Cortex of kidney (tissue), 1 donor: ENCODE measurements around the gene MYL12B.
"Not testable (repeated sequence)": the region's sequence is repeated elsewhere in the genome, so short reads cannot be mapped to it uniquely, and the experiment has no call there.

Experiments
- DNase-seq: peaks from one replicate; lab custom pipeline; 2025; lab: John Stamatoyannopoulos, UW

The MYL12B gene

GRCh38 chr18:3262234-3263131 lies 550 bp downstream of the MYL12B start:
- no peak for DNase-seq

DNA sequence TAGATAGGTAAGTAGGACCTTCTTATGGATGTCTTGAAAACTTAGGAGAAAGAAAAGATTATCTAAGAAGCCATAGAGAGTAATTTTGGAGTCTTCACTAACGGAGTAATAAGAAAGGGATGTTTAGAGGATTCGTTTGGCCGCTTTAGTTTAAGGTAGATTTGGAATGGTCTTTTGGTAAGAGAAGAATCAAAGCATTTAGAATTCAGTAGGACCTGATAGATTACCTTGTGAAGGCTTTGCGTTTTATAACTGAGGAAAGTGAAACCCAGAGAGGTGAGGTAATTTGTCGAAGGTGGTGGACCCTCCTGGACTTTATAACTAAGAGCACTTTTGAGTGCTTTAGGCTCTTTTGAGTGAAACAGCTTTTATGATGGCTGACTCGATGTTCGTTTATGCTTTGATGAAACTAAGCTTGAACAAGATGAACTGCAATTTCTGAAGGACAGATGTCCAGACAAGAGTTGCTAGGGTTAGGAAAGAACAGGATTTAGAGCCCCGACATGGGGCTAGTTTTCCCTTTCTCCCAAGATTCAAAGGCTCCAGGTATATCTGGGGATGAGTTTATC lies 1.3 kb downstream of the MYL12B start:
- no peak for DNase-seq

DNA sequence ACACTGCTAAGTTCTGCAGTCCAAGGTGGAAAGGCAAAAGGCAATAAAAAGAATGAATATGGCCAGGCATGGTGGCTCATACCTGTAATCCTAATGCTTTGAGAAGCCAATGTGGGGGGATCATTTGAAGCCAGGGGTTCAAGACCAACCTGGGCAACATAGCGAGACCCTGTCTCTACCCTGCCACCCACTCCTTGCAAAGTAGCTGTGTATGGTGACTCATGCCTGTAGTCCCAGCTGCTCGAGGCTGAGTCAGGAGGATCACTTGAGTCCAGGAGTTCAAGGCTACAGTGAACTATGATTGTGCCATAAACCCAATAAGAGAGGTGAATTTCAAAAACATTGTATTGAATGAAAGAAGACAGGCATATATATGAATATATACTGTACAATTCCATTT lies 2.4 kb downstream of the MYL12B start:
- DNase-seq, result no peak

GRCh38 chr18:3265564-3266033 lies 3.7 kb downstream of the MYL12B start:
- no peak for DNase-seq

DNA sequence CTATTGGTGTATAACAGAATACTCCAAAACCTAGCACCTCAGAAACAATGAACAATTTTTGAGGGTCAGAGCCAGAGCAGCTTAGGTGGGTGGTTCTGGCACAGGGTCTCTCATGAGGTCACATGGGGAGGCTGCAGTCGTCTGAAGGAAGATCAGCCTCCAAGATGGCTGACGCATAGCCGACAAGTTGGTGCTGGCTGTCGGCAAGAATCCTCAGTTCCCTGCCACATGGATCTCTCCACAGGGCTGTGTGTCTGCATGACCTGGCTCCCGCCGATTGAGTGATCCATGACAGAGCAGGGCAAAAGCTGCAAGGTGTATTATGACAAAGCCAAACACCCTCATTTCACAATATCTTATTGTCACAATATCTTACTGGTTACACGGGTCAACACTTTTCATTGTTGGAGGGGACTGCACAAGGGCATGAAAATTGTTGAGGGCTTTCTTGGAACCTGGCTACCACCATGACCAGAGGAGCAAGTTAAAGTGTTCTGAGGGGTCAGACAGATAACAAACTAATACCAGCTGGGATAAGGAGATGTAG lies 4.2 kb downstream of the MYL12B start:
- no peak for DNase-seq

GRCh38 chr18:3268306-3268705 lies 6.4 kb downstream of the MYL12B start:
- DNase-seq, result no peak

GRCh38 chr18:3269241-3269913 lies 7.4 kb downstream of the MYL12B start:
- DNase-seq, result no peak

GRCh38 chr18:3269914-3270299 lies 8.0 kb downstream of the MYL12B start:
- no peak for DNase-seq

GRCh38 chr18:3273042-3273441 lies 11.1 kb downstream of the MYL12B start:
- DNase-seq, result no peak

- DNase-seq, result not testable (repeated sequence)
Measured at GRCh38 chr18:3277643-3278213, 15.8 kb downstream of the MYL12B start.

GRCh38 chr18:3279201-3280185 lies 17.6 kb downstream of the MYL12B start:
- DNase-seq, result no peak

DNA sequence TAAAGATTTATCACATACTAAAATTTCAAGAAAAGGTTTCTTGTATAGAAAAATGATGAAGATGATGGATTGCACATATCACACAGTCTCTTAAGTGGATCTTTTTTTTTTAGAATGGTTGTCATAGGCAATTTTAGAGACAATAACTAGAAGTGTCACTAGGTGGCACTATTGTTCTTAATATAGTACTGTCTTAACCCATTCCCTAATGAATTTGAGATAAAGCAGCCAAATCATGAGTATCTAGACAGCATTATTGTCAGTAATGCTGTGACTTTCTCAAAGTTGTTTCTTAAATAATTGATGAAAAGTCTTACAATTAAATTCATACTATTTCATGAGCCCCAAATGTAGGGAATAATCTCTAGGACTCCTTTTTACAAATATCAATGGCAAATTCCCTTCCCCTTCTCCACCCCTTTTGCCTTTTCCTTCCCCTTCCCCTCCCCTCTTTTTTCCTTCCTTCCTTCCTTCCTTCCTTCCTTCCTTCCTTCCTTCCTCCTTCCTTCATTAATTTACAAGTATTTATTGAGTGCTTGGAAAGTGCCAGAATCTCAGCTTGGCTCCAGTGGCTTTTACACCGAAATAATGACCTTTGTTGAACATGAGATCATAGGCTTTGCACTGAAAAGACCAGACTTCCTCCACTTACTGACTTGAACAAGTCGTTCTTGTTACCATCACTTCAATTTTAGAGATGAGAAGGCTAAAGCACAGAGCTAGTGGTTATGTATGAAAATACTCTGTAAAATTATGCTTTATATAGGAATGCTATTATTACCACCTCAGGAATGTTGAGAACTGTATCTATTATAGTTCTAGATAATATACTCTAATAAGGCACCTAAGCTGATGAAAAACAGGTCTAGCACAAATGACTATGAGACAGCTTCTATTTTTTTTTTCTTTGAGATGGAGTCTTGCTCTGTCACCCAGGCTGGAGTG lies 19.8 kb downstream of the MYL12B start:
- DNase-seq, result no peak

DNA sequence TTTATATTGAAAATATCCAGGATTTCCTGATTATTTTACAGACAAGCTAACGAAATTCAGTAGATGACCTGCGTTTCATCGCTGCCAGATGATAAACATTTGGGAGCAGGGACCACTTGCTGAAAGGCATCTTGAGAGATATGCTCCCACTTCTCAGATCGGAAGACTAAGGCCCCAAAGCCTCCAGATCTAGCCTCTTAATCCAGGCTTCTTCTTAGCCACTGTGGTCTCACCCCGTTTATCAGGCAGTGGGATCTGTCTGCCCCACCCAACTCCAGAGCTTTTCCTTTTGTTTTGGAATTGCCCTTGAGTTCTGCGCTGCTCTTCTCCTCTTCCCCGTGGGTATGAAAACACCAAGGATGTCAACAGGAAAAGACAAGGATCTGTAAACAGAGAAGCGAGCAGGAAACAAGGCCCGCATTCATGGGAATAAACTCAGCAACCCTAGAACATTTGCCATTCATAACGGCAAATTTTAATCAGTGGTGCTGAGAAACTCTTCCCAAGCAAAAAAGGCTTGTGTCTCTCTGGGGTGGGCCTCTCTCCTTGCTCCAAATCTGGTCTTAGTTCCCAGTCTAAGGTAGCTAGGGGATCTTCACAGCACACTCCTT lies 21.4 kb downstream of the MYL12B start:
- no peak for DNase-seq

DNA sequence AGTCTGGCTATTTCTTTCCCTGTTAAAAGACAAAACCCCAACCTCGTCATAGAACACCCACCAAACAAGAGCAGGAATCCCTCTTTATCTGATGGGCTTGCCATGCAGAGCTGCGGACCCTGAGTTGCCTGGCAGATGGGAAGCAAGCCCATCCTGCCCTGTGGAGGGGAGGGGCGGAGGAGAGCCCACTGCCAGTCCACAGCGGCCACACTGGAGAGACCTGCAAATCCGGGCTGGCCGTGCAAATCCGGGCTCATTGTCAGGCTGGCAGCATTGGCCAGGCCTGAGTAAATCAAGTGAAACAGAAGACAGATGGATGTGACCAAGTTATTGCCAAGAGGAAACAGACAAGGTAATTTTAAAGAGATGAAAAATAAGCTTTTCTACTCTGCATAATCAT lies 22.0 kb downstream of the MYL12B start:
- DNase-seq, result no peak

- DNase-seq, result no peak
Measured at GRCh38 chr18:3284501-3284900, 22.6 kb downstream of the MYL12B start.

DNA sequence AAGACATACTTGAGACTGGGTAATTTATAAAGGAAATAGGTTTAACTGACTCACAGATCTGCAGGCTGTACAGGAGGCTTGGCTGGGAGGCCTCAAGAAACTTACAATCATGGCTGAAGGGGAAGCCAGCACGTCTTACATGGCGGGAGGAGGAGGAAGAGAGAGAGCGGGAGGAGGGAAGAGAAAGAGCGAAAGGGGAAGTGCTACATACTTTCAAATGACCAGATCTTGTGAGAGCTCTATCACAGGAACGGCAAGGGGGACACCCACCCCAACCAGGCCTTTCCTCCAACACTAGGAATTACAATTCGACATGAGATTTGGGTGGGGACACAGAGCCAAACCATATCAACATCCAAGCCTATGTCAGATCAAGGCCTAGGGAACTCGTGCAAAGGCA lies 24.2 kb downstream of the MYL12B start:
- no peak for DNase-seq

- DNase-seq, result no peak
Measured at GRCh38 chr18:3293196-3293951, 31.4 kb downstream of the MYL12B start.

- DNase-seq, result no peak
Measured at GRCh38 chr18:3294435-3295080, 32.6 kb downstream of the MYL12B start.
